H1 (cell line): Measurements from ENCODE around the gene SCIMP. TPM values are rescaled to one million over a fixed set of nuclear protein-coding genes. Genes with fewer than 3 reads are reported as not detected.
A peak's percentile ranks its signal among the peaks of the same experiment; 100 is the strongest.

Experiments
- CTCF ChIA-PET: fragments of 300-600 bp; sonication (Branson Sonifier 250); formaldehyde crosslinking; loops from one replicate; lab custom pipeline; 2021; ENCODE audit not compliant: partially characterized antibody; lab: Charles Lee
- POLR2A ChIA-PET: fragments of 300-600 bp; sonication (Branson Sonifier 250); formaldehyde crosslinking; loops from one replicate; lab custom pipeline; 2021; ENCODE audit warnings: inconsistent platforms; ENCODE audit not compliant: partially characterized antibody; lab: Charles Lee
- DNase-seq, 2 experiments: peaks; one replicate each; pipeline versions ENCODE4 v3.0.0 to v3.0.0-alpha.2; 2010 to 2022; ENCODE audit warnings: low spot score in 2 of 2, low read depth in 1 of 2, mixed read lengths in 1 of 2
- FAIRE-seq: peaks from 2 replicates; lab custom pipeline; 2011; peaks lifted over from hg19 to GRCh38; lab: Jason Lieb, UNC
- H2AFZ ChIP-seq: 2 replicates; pipeline ENCODE4 v1.8.1; 2012; ENCODE audit warnings: low read length, inconsistent platforms
- H2AK5ac ChIP-seq: 2 replicates; pipeline ENCODE4 v1.6.1; 2013; ENCODE audit warnings: low read depth, low read length
- H2BK120ac ChIP-seq: replicated peaks from 2 replicates; pipeline ENCODE3; 2013; ENCODE audit warnings: low read depth, low read length, inconsistent platforms
- H2BK12ac ChIP-seq: 2 replicates; pipeline ENCODE4 v1.6.1; 2013; ENCODE audit warnings: low read depth, low read length
- H2BK15ac ChIP-seq: 2 replicates; pipeline ENCODE4 v1.6.1; 2013; ENCODE audit warnings: low read length
- H2BK20ac ChIP-seq: 2 replicates; pipeline ENCODE4 v1.6.1; 2013; ENCODE audit warnings: low read length
- H2BK5ac ChIP-seq: 2 replicates; pipeline ENCODE4 v1.6.1; 2013; ENCODE audit warnings: low read depth, low read length
- H3K14ac ChIP-seq: 2 replicates; pipeline ENCODE4 v1.6.1; 2013; ENCODE audit warnings: inconsistent platforms; ENCODE audit not compliant: insufficient read length
- H3K18ac ChIP-seq: 2 replicates; pipeline ENCODE4 v1.6.1; 2013; ENCODE audit warnings: low read length; ENCODE audit errors: extremely low read depth
- H3K23ac ChIP-seq: 2 replicates; pipeline ENCODE4 v1.6.1; 2013; ENCODE audit warnings: inconsistent platforms; ENCODE audit not compliant: insufficient read length
- H3K23me2 ChIP-seq: 2 replicates; pipeline ENCODE4 v1.6.1; 2013; ENCODE audit warnings: low read depth, low read length
- H3K27ac ChIP-seq: 2 replicates; pipeline ENCODE4 v1.6.1; 2011; ENCODE audit warnings: low read depth, low read length, inconsistent platforms
- H3K27me3 ChIP-seq, 4 experiments: replicated peaks in 1 of 4; 1 replicate in 1 of 4; 2 replicates in 3 of 4; pipeline versions ENCODE4 v1.6.1 to v1.8.1; 2011 to 2013; ENCODE audit warnings: low read length in 3 of 4, mild to moderate bottlenecking in 3 of 4, inconsistent platforms in 2 of 4, mixed read lengths in 2 of 4, moderate library complexity in 1 of 4; ENCODE audit not compliant: control insufficient read depth in 3 of 4, insufficient read depth in 3 of 4; ENCODE audit errors: extremely low read depth in 1 of 4
- H3K36me3 ChIP-seq, 4 experiments: 2 replicates each; pipeline versions ENCODE4 v1.6.1 to v1.8.1; 2011 to 2013; ENCODE audit warnings: mild to moderate bottlenecking in 4 of 4, low read length in 3 of 4, moderate library complexity in 2 of 4, control low read depth in 1 of 4, inconsistent platforms in 1 of 4; ENCODE audit not compliant: insufficient read depth in 4 of 4, control insufficient read depth in 2 of 4
- H3K4ac ChIP-seq: replicated peaks from 2 replicates; pipeline ENCODE3; 2013; ENCODE audit warnings: low read length, low read depth, mixed read lengths, inconsistent platforms; ENCODE audit not compliant: insufficient read length
- H3K4me1 ChIP-seq, 4 experiments: replicated peaks in 1 of 4; 1 replicate in 1 of 4; 2 replicates in 3 of 4; pipeline versions ENCODE4 v1.6.1 to v1.8.1; 2011 to 2013; ENCODE audit warnings: low read length in 3 of 4, inconsistent platforms in 2 of 4, mixed read lengths in 1 of 4; ENCODE audit not compliant: insufficient read depth in 4 of 4, control insufficient read depth in 3 of 4
- H3K4me2 ChIP-seq, 2 experiments: 2 replicates each; pipeline versions ENCODE4 v1.6.1 to v1.8.1; 2011 to 2013; ENCODE audit warnings: low read depth in 2 of 2, low read length in 2 of 2, control low read depth in 1 of 2, inconsistent platforms in 1 of 2, mild to moderate bottlenecking in 1 of 2; ENCODE audit not compliant: insufficient read depth in 1 of 2
- H3K4me3 ChIP-seq, 4 experiments: fragments of 200-600, 300-600 bp in 1 of 4; sonication (generic), shearing (Covaris generic), sonication (Bioruptor Twin) in 1 of 4; 2 replicates each; pipeline versions ENCODE4 v1.5.1 to v1.8.1; 2011 to 2016; ENCODE audit warnings: low read length in 4 of 4, low read depth in 3 of 4, control low read depth in 2 of 4, inconsistent platforms in 2 of 4, mild to moderate bottlenecking in 2 of 4, mixed read lengths in 1 of 4, moderate library complexity in 1 of 4; ENCODE audit not compliant: insufficient read depth in 2 of 4; ENCODE audit errors: extremely low read depth in 1 of 4
- H3K56ac ChIP-seq: replicated peaks from 2 replicates; pipeline ENCODE3; 2013; ENCODE audit warnings: low read depth, mild to moderate bottlenecking, mixed read lengths, low read length, inconsistent platforms; ENCODE audit not compliant: insufficient read length
- H3K79me1 ChIP-seq: 2 replicates; pipeline ENCODE4 v1.6.1; 2013; ENCODE audit warnings: low read depth, low read length, control low read depth
- H3K79me2 ChIP-seq, 2 experiments: 2 replicates each; pipeline versions ENCODE4 v1.6.1 to v1.8.1; 2012 to 2013; ENCODE audit warnings: low read length in 2 of 2, mild to moderate bottlenecking in 2 of 2, inconsistent platforms in 1 of 2; ENCODE audit not compliant: insufficient read depth in 2 of 2, control insufficient read depth in 1 of 2
- H3K9ac ChIP-seq, 4 experiments: replicated peaks in 1 of 4; 1 replicate in 1 of 4; 2 replicates in 3 of 4; pipeline versions ENCODE4 v1.6.1 to v1.8.1; 2011 to 2013; ENCODE audit warnings: low read depth in 3 of 4, low read length in 3 of 4, control low read depth in 2 of 4, mild to moderate bottlenecking in 2 of 4, moderate library complexity in 2 of 4, inconsistent platforms in 1 of 4; ENCODE audit errors: extremely low read depth in 1 of 4
- H3K9me3 ChIP-seq, 2 experiments: 2 replicates each; pipeline versions ENCODE4 v1.6.1 to v1.8.1; 2012 to 2013; ENCODE audit warnings: mild to moderate bottlenecking in 2 of 2, moderate library complexity in 2 of 2, control low read depth in 1 of 2, inconsistent platforms in 1 of 2, low read depth in 1 of 2, low read length in 1 of 2, mixed read lengths in 1 of 2; ENCODE audit not compliant: insufficient read depth in 2 of 2
- H4K20me1 ChIP-seq, 2 experiments: replicated peaks in 1 of 2; 2 replicates each; pipeline versions ENCODE3 to v1.8.1; 2011 to 2013; ENCODE audit warnings: inconsistent platforms in 2 of 2, low read length in 2 of 2, mild to moderate bottlenecking in 1 of 2; ENCODE audit not compliant: insufficient read depth in 2 of 2, control insufficient read depth in 1 of 2
- H4K5ac ChIP-seq: 2 replicates; pipeline ENCODE4 v1.6.1; 2013; ENCODE audit warnings: low read length, low read depth, mixed read lengths, inconsistent platforms; ENCODE audit not compliant: insufficient read length
- H4K8ac ChIP-seq: 2 replicates; pipeline ENCODE4 v1.8.0; 2013; ENCODE audit warnings: mild to moderate bottlenecking, moderate library complexity, low read length, inconsistent platforms; ENCODE audit not compliant: insufficient read depth; ENCODE audit errors: extremely low read depth
- H4K91ac ChIP-seq: replicated peaks from 2 replicates; pipeline ENCODE3; 2013; ENCODE audit warnings: low read length, mixed read lengths, inconsistent platforms; ENCODE audit not compliant: insufficient read length
- RAD21 ChIP-seq, 2 experiments: IDR thresholded peaks in 1 of 2; conservative IDR thresholded peaks in 1 of 2; 2 replicates each; pipeline ENCODE4 v1.6.1; 2011; ENCODE audit warnings: low read depth in 2 of 2, low read length in 2 of 2, improper control_type of control experiment in 1 of 2, inconsistent platforms in 1 of 2, mild to moderate bottlenecking in 1 of 2, moderate library complexity in 1 of 2
- TAF7 ChIP-seq: optimal IDR thresholded peaks from 2 replicates; pipeline ENCODE3; 2011; ENCODE audit warnings: low read depth, mild to moderate bottlenecking, inconsistent platforms, low read length, moderate library complexity, borderline replicate concordance
- YY1 ChIP-seq: IDR thresholded peaks from 2 replicates; pipeline ENCODE4 v1.6.1; 2011; ENCODE audit warnings: low read depth, mild to moderate bottlenecking, low read length
- WGBS, 2 experiments: shearing (Covaris generic) in 1 of 2; methylation state at CpG; one replicate each; pipeline versions ENCODE4 v1.1.6 to v1.1.7; 2013 to 2015; ENCODE audit warnings: low lambda C conversion rate in 2 of 2, mixed read lengths in 2 of 2, inconsistent platforms in 1 of 2, low coverage in 1 of 2, missing lambda C conversion rate in 1 of 2; ENCODE audit not compliant: insufficient replicate concordance in 2 of 2, insufficient coverage in 1 of 2, insufficient read length in 1 of 2; ENCODE audit errors: extremely low coverage in 1 of 2, missing lambda C conversion rate in 1 of 2; 5-methylcytosine and 5-hydroxymethylcytosine counted together
- polyA plus RNA-seq, 7 experiments: library from polyadenylated mRNA; depleted of rRNA in 3 of 7; stranded (reverse) in 5 of 7; unstranded in 2 of 7; fragments of >200 nt in 5 of 7; fragments of 200-250 nt in 2 of 7; gene quantifications; 1 replicate in 5 of 7; 2 replicates in 1 of 7; 4 replicates in 1 of 7; pipeline versions ENCODE4 v1.2.1 to v1.2.3, GENCODE V29; 2011 to 2013; ENCODE audit warnings: missing spikeins in 2 of 7, mixed read lengths in 2 of 7
- total RNA-seq: library from RNA; stranded (reverse); fragmentation: NEBNext Ultra II Directional; extraction: Animal tissue kit (Norgen Biotek cat#: 25700); gene quantifications from 2 replicates; pipeline ENCODE4 v1.2.1, GENCODE V29; 2021
- TF ChIP-seq, protein P1 (sequence below), 3 experiments: IDR thresholded peaks; 1 replicate in 2 of 3; 2 replicates in 1 of 3; pipeline versions ENCODE4 v1.5.1 to v1.6.1; 2011; ENCODE audit warnings: low read length in 3 of 3, mild to moderate bottlenecking in 3 of 3, inconsistent platforms in 2 of 3, low read depth in 1 of 3, moderate library complexity in 1 of 3; ENCODE audit not compliant: insufficient read depth in 1 of 3; ENCODE audit errors: control extremely low read depth in 1 of 3

Gene SCIMP
- total and polyA plus RNA-seq, 2 of the 8 experiments (the other 6 are each of a cell fraction or from before 2014, with no cell fraction given): not detected

DNA sequence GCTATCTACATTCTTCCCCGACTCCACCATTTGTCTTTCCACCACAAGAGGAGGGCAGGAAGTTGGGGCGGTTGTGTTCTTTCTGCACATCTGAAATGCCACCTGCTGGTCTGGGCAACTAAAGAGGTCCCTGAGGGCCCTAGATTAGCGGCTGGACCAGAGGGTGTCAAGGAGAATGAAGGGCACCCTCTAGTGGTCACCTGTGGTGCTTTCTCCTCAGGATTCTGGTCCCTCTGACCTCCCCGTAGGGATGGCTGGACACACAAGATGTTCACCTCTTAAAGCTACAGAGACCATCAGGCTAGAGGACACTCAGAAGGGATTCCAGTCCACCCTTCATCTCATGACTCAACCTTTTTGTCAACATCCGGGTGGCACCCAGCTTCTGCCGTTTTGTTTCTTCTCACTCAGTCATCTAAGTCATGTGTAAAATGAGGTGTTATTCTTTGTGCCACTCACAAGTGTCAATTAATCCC, 2.9 kb upstream of the SCIMP start:
- Histone ChIP-seq H3K9me3 (no peaks in the 10 kb centered on the region), H4K5ac (no peak overlapping the region), H3K4me2 (no peak overlapping the region), H3K14ac (no peak overlapping the region), H3K27ac (no peak overlapping the region), H3K23me2 (no peaks in the 10 kb centered on the region), H3K18ac (no peak overlapping the region), H2BK20ac (no peak overlapping the region), H3K23ac (no peak overlapping the region), H3K9ac (no peak overlapping the region), H2BK12ac (no peak overlapping the region), H2BK5ac (no peak overlapping the region), H3K36me3 (no peaks in the 10 kb centered on the region), H2BK120ac (no peak overlapping the region), H4K91ac (no peak overlapping the region), H3K56ac (no peak overlapping the region), H2AFZ (no peak overlapping the region), H2AK5ac (no peak overlapping the region), H4K20me1 (peaks cover 0 to 2% of the 10 kb centered on the region in 2 experiments), H3K4me1 (no peaks in the 10 kb centered on the region), H3K27me3 (no peaks in the 10 kb centered on the region), H4K8ac (no peak overlapping the region), H3K79me2 (no peaks in the 10 kb centered on the region), H2BK15ac (no peak overlapping the region), H3K79me1 (no peaks in the 10 kb centered on the region), H3K4me3 (no peak overlapping the region), H3K4ac (no peak overlapping the region)
- CTCF ChIA-PET: interaction anchor here (0.6 to 4.3 kb wide), 21 partner anchors 10 to 1058 kb away, joined by 3 to 20 read pairs (median 4); no protein-coding TSS in a partner anchor
- peak; percentile 46 to 86 for DNase-seq
- POLR2A ChIA-PET: interaction anchor here (1.1 to 1.4 kb wide), 2 partner anchors 55 to 135 kb away, joined by 4 to 5 read pairs; no protein-coding TSS in a partner anchor
- peak; percentile 39 for FAIRE-seq
- no peak for TF ChIP-seq TAF7
- TF ChIP-seq YY1: 0 out of 2 replicates have a peak, but pooled peaks have one; percentile 45
- TF ChIP-seq, protein P1, sequence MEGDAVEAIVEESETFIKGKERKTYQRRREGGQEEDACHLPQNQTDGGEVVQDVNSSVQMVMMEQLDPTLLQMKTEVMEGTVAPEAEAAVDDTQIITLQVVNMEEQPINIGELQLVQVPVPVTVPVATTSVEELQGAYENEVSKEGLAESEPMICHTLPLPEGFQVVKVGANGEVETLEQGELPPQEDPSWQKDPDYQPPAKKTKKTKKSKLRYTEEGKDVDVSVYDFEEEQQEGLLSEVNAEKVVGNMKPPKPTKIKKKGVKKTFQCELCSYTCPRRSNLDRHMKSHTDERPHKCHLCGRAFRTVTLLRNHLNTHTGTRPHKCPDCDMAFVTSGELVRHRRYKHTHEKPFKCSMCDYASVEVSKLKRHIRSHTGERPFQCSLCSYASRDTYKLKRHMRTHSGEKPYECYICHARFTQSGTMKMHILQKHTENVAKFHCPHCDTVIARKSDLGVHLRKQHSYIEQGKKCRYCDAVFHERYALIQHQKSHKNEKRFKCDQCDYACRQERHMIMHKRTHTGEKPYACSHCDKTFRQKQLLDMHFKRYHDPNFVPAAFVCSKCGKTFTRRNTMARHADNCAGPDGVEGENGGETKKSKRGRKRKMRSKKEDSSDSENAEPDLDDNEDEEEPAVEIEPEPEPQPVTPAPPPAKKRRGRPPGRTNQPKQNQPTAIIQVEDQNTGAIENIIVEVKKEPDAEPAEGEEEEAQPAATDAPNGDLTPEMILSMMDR (IDR thresholded peaks at IDR 0.05; ENCODE audit: control extremely low read depth in 1 of 3, insufficient read depth in 1 of 3, low read depth in 1 of 3, low read length in 3 of 3): peak; percentile 78 to 97 (median 85)
- peak; percentile 67 to 75 for TF ChIP-seq RAD21 (IDR thresholded peaks at IDR 0.05 in 1 of 2, conservative IDR thresholded peaks at IDR 0.05 in 1 of 2; ENCODE audit: low read depth in 2 of 2, low read length in 2 of 2)
- WGBS, 2 experiments: 41% methylated on average over 6 of the region's 6 CpGs; no CpG with 5 or more reads in 1 of the 2 experiments
